Transverse colon (tissue), 4 donors: ENCODE measurements around the gene OR51G2. TPM values are rescaled to one million over a fixed set of nuclear protein-coding genes. Genes with fewer than 3 reads are reported as not detected.

ENCODE experiments used
- DNase-seq: peaks from one replicate; pipeline ENCODE4 v3.0.0-alpha.2; 2019
- H3K27ac ChIP-seq, 4 donors: fragments of 200-600 bp; sonication (generic); 2 replicates each; pipeline ENCODE4 v1.5.1; 2016 to 2018; ENCODE audit warnings: inconsistent platforms in 4 of 4
- H3K27me3 ChIP-seq: fragments of 200-600 bp; sonication (generic); 2 replicates; pipeline ENCODE4 v1.5.1; 2017; ENCODE audit warnings: inconsistent platforms
- H3K36me3 ChIP-seq, 4 donors: fragments of 200-600 bp; sonication (generic); 2 replicates each; pipeline ENCODE4 v1.5.1; 2017 to 2019; ENCODE audit warnings: inconsistent platforms in 4 of 4
- H3K4me1 ChIP-seq, 4 donors: fragments of 200-600 bp; sonication (generic); 2 replicates each; pipeline ENCODE4 v1.5.1; 2017 to 2020; ENCODE audit warnings: inconsistent platforms in 4 of 4
- H3K4me3 ChIP-seq, 4 donors: fragments of 200-600 bp; sonication (generic); 1 replicate in 1 of 4; 2 replicates in 3 of 4; pipeline versions ENCODE4 v1.5.1 to v1.6.1; 2017 to 2019; ENCODE audit warnings: inconsistent platforms in 4 of 4
- H3K9me3 ChIP-seq, 2 donors: fragments of 200-600 bp; sonication (generic); 2 replicates each; pipeline ENCODE4 v1.5.1; 2017 to 2019; ENCODE audit warnings: inconsistent platforms in 2 of 2
- EP300 ChIP-seq: sonication (generic); formaldehyde crosslinking; IDR thresholded peaks from one replicate; pipeline ENCODE4 v1.6.1; 2017; ENCODE audit warnings: antibody characterized with exemption, low read depth
- POLR2A ChIP-seq: fragments of 450-650 bp; IDR thresholded peaks from one replicate; pipeline ENCODE4 v1.6.1; 2016; ENCODE audit warnings: antibody characterized with exemption, mild to moderate bottlenecking, moderate library complexity
- POLR2AphosphoS5 ChIP-seq, 3 donors: sonication (generic); formaldehyde crosslinking; IDR thresholded peaks; one replicate each; pipeline ENCODE4 v1.6.1; 2016; ENCODE audit warnings: antibody characterized with exemption in 3 of 3
- WGBS, 2 donors: methylation state at CpG; one replicate each; pipeline ENCODE4 v1.1.5; 2018; ENCODE audit warnings: low coverage in 1 of 2; 5-methylcytosine and 5-hydroxymethylcytosine counted together
- in situ Hi-C, 4 donors: fragments of 200-750 bp; cut with MboI; loops; one replicate each; pipeline versions ENCODE4 v1.15.0 to v1.15.1; 2017; ENCODE audit warnings: low sequenced_read_pairs in 3 of 4, low pct_ligation_motif_present in 1 of 4, low pct_unique_long_range_greater_than_20kb in 1 of 4
- intact Hi-C: fragments of 100-400 bp; cut with DNase I; formaldehyde crosslinking; loops from one replicate; pipeline ENCODE4 v1.15.1; 2023; ENCODE audit warnings: low total_unique reads
- total RNA-seq, 4 donors: library from RNA; depleted of rRNA; stranded (reverse); fragments of >200 nt; gene quantifications; one replicate each; pipeline ENCODE4 v1.1.0, GENCODE V29; 2016
- TF ChIP-seq, protein P1 (sequence below), 5 experiments: fragments of 200-600 bp in 3 of 5; fragments of 450-650 bp in 2 of 5; sonication (generic) in 3 of 5; IDR thresholded peaks; 1 replicate in 2 of 5; 2 replicates in 3 of 5; pipeline ENCODE4 v1.5.1; 2016 to 2017; ENCODE audit warnings: antibody characterized with exemption in 5 of 5, inconsistent platforms in 3 of 5, mild to moderate bottlenecking in 2 of 5, moderate library complexity in 1 of 5

OR51G2 gene
- total RNA-seq, 4 donors from 2014 or later: not detected

DNA sequence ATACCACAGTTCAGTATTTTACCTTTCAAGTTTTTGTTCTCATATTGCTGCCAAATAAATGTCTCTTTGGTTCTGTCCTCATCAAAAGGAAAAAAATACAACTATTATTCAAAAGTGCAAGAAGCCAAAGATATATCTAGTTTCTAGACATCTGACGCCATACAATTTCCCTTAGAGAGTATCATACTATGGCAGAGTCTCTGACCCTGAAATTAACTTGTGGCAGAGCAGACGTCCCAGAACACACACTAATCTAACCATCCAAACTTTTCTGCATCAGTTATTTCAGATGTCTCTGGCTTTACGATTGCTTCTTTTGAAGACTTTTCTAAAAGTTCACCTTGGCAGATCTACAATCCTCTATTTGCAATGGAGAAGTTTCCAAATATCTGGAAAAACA is 34.8 kb downstream of the OR51G2 start:
- in situ Hi-C loops: no loop called here
- TF ChIP-seq POLR2AphosphoS5 (IDR thresholded peaks at IDR 0.05) (no peak), POLR2A (no peak), EP300 (no peak)
- TF ChIP-seq, protein P1, sequence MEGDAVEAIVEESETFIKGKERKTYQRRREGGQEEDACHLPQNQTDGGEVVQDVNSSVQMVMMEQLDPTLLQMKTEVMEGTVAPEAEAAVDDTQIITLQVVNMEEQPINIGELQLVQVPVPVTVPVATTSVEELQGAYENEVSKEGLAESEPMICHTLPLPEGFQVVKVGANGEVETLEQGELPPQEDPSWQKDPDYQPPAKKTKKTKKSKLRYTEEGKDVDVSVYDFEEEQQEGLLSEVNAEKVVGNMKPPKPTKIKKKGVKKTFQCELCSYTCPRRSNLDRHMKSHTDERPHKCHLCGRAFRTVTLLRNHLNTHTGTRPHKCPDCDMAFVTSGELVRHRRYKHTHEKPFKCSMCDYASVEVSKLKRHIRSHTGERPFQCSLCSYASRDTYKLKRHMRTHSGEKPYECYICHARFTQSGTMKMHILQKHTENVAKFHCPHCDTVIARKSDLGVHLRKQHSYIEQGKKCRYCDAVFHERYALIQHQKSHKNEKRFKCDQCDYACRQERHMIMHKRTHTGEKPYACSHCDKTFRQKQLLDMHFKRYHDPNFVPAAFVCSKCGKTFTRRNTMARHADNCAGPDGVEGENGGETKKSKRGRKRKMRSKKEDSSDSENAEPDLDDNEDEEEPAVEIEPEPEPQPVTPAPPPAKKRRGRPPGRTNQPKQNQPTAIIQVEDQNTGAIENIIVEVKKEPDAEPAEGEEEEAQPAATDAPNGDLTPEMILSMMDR (IDR thresholded peaks at IDR 0.05): no peak

DNA sequence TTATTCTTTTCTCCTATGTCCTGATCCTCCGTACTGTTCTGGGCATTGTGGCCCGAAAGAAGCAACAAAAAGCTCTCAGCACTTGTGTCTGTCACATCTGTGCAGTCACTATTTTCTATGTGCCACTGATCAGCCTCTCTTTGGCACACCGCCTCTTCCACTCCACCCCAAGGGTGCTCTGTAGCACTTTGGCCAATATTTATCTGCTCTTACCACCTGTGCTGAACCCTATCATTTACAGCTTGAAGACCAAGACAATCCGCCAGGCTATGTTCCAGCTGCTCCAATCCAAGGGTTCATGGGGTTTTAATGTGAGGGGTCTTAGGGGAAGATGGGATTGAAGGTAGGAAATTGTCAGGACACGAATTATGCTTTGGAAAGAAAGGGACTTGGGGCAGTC is 36.6 kb downstream of the OR51G2 start:
- no peaks in the 10 kb centered on the region for H3K27me3 ChIP-seq
- H3K27ac ChIP-seq: no peak overlapping the region
- H3K36me3 ChIP-seq: no peaks in the 10 kb centered on the region
- 86 to 93% methylated on average over 3 to 5 of the region's 5 CpGs for WGBS, 2 donors
- H3K9me3 ChIP-seq: no peaks in the 10 kb centered on the region
- no peak for DNase-seq
- intact Hi-C loops: no loop called here
- in situ Hi-C loops: no loop called here
- H3K4me3 ChIP-seq: no peak overlapping the region
- H3K4me1 ChIP-seq: no peaks in the 10 kb centered on the region
- no peak for TF ChIP-seq EP300
- TF ChIP-seq, protein P1 (IDR thresholded peaks at IDR 0.05): no peak

More for the DNA sequence above, 34.8 kb downstream of the OR51G2 start:
- no peak for DNase-seq
- H3K9me3 ChIP-seq: no peaks in the 10 kb centered on the region
- intact Hi-C loops: no loop called here
- 77 to 87% methylated on average over 3 of the region's 3 CpGs for WGBS, 2 donors
- H3K27me3 ChIP-seq: no peaks in the 10 kb centered on the region
- no peak overlapping the region for H3K27ac ChIP-seq
- no peaks in the 10 kb centered on the region for H3K36me3 ChIP-seq
- H3K4me3 ChIP-seq: no peak overlapping the region
- H3K4me1 ChIP-seq: no peaks in the 10 kb centered on the region

DNA sequence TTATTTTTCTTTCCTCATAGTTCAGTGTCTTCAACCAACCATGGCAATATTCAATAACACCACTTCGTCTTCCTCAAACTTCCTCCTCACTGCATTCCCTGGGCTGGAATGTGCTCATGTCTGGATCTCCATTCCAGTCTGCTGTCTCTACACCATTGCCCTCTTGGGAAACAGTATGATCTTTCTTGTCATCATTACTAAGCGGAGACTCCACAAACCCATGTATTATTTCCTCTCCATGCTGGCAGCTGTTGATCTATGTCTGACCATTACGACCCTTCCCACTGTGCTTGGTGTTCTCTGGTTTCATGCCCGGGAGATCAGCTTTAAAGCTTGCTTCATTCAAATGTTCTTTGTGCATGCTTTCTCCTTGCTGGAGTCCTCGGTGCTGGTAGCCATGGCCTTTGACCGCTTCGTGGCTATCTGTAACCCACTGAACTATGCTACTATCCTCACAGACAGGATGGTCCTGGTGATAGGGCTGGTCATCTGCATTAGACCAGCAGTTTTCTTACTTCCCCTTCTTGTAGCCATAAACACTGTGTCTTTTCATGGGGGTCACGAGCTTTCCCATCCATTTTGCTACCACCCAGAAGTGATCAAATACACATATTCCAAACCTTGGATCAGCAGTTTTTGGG is 37.2 kb downstream of the OR51G2 start, which contains the start of gene OR51T1:
Gene OR51T1, plus strand, starts transcription at position 41 of the 641 bp plus-strand sequence. Its CDS starts 0 bp downstream, at position 41.
- no peaks in the 10 kb centered on the region for H3K9me3 ChIP-seq
- intact Hi-C loops: no loop called here
- H3K4me1 ChIP-seq: no peaks in the 10 kb centered on the region
- DNase-seq: no peak
- TF ChIP-seq EP300 (no peak), POLR2A (no peak), POLR2AphosphoS5 (IDR thresholded peaks at IDR 0.05) (no peak)
- TF ChIP-seq, protein P1 (IDR thresholded peaks at IDR 0.05): no peak
- H3K4me3 ChIP-seq: no peak within 1 kb of the TSS
- 74 to 84% methylated on average over 5 to 8 of the region's 8 CpGs for WGBS, 2 donors
- no peak within 1 kb of the TSS for H3K27ac ChIP-seq
- in situ Hi-C loops: no loop called here
- H3K36me3 ChIP-seq: no peaks in the 10 kb centered on the region
- H3K27me3 ChIP-seq: no peaks in the 10 kb centered on the region

DNA sequence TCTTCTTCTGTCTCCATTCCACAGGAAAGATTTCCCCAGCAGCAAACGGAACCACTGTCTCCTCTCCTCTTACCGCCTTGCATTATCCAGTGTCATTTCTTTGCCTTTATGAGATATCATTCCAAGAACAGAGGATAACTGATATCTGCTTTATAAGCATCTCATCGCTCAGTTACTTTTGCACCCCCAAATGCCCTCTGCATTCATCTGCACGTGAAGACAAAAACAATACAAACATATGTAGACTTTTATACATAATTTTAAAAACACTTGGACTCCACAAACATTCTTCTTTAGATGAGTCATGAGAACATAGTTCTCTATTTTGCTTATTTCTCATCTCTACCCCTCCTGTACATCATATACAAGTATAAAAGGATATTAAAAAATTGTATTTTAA is 38.0 kb downstream of the OR51G2 start:
- Histone ChIP-seq H3K9me3 (no peaks in the 10 kb centered on the region), H3K4me3 (no peak overlapping the region), H3K27ac (no peak overlapping the region), H3K27me3 (no peaks in the 10 kb centered on the region), H3K36me3 (no peaks in the 10 kb centered on the region), H3K4me1 (no peaks in the 10 kb centered on the region)
- in situ Hi-C loops (no loop called here), intact Hi-C loops (no loop called here)
- 73 to 83% methylated on average over 3 to 4 of the region's 4 CpGs for WGBS, 2 donors
- TF ChIP-seq POLR2AphosphoS5 (IDR thresholded peaks at IDR 0.05) (no peak), POLR2A (no peak), EP300 (no peak)
- TF ChIP-seq, protein P1 (IDR thresholded peaks at IDR 0.05): no peak
- no peak for DNase-seq
